NCI-H2196 (cell line): ENCODE results near the gene XIST.
A peak's percentile ranks its signal among the peaks of the same experiment; 100 is the strongest.
"Not testable (repeated sequence)": the region's sequence is repeated elsewhere in the genome, so short reads cannot be mapped to it uniquely, and the experiment has no call there.

ENCODE experiments used
- DNase-seq: peaks from one replicate; lab custom pipeline; 2025; ENCODE audit not compliant: unreplicated experiment; lab: John Stamatoyannopoulos, UW

Gene XIST

GRCh38 chrX:73852467-73852866 lies at the start of gene XIST:
Gene XIST (minus strand): TSS chrX:73852714.
- DNase-seq = no peak

- not testable (repeated sequence) for DNase-seq
These were observed 45.8 kb upstream of the XIST start for GRCh38 chrX:73898315-73898714.

DNA sequence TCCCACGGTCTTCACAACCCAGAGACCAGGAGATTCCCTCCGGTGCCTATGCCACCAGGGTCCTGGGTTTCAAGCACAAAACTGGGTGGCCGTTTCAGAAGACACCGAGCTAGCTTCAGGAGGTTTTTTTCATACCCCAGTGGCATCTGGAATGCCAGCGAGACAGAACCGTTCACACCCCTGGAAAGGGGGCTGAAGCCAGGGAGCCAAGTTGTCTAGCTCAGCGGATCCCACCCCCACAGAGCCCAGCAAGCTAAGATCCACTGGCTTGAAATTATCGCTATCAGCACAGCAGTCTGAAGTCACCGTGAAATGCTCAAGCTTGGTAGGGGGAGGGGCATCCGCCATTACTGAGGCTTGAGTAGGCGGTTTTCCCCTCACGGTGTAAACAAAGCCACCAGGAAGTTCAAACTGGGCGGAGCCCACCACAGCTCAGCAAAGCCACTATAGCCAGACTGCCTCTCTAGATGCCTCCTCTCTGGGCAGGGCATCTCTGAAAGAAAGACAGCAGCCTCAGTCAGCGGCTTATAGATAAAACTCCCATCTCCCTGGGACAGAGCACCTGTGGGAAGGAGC lies 40.1 kb upstream of the XIST start:
- DNase-seq = not testable (repeated sequence)

DNA sequence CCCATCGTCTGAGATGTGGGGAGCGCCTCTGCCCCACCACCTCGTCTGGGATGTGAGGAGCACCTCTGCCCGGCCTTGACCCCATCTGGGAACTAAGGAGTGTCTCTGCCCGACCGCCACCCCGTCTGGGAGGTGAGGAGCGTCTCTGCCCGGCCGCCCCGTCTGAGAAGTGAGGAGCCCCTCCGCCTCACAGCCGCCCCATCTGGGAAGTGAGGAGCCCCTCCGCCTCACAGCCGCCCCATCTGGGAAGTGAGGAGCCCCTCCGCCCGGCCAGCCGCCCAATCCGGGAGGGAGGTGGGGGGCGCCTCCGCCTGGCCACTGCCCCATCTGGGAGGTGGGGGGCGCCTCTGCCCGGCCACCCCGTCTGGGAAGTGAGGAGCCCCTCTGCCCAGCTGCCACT lies 29.7 kb upstream of the XIST start:
- DNase-seq = not testable (repeated sequence)

DNA sequence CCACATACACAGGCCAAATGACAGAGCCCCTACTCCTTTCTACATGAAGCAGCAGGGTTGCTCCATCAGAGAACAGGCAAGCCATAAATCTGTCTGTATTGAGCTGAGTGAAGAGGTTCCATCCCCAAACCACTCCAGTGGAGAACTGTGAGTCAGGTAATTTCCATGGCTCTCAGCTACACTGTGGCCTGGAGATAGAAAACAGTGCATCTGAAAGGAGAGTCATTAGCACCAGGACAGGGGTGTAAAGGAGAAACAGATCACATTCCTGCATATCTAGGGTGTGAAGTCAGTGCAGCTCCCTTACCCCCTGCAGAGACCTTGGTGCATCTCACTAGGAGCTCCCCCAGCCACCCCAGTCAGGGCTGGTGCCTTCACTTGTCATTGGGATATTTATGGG lies 25.2 kb upstream of the XIST start:
- no peak for DNase-seq

- DNase-seq = no peak
These were observed 24.4 kb upstream of the XIST start for GRCh38 chrX:73876911-73877310.

GRCh38 chrX:73868916-73869315 lies 16.4 kb upstream of the XIST start:
- DNase-seq = no peak

DNA sequence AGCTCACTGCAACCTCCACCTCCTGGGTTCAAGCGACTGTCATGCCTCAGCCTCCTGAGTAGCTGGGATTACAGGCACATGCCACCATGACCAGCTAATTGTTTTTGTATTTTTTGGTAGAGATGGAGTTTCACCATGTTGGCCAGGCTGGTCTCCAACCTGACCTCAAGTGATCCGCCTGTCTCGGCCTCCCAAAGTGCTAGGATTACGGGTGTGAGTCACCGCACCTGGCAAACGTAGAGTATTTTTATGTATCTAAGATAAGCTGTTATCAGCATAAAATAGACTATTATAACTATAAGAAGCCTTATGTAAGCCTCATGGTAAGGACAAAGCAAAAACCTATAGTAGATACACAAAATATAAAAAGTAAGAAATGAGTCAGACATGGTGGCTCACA lies 14.6 kb upstream of the XIST start:
- no peak for DNase-seq

GRCh38 chrX:73863852-73864251 lies 11.3 kb upstream of the XIST start:
- no peak for DNase-seq

GRCh38 chrX:73863268-73863667 lies 10.8 kb upstream of the XIST start:
- DNase-seq = no peak

- DNase-seq = no peak
These were observed 7.1 kb upstream of the XIST start for GRCh38 chrX:73859622-73860021.

DNA sequence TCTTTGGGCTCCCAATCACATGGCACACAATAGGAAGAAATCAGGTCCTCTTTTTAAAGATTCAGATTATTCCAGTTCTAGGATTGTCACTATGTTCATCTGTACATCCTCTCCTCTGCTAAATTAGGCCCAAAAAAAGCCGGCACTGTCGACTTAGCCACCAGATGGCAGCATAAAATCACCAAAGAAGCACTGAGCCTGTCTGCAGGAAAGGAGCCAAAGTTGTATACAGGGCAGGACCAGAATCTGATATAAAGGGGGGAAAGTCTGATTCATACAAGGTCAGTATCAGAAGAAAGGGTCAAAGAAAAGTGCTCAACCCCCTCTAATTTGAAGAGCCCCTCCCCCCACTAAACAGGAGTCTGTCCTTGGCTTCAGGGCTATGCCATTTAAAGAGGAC lies 3.0 kb upstream of the XIST start:
- DNase-seq = peak; percentile 53

- DNase-seq = no peak
These were observed 492 bp downstream of the XIST start for GRCh38 chrX:73852022-73852421.

DNA sequence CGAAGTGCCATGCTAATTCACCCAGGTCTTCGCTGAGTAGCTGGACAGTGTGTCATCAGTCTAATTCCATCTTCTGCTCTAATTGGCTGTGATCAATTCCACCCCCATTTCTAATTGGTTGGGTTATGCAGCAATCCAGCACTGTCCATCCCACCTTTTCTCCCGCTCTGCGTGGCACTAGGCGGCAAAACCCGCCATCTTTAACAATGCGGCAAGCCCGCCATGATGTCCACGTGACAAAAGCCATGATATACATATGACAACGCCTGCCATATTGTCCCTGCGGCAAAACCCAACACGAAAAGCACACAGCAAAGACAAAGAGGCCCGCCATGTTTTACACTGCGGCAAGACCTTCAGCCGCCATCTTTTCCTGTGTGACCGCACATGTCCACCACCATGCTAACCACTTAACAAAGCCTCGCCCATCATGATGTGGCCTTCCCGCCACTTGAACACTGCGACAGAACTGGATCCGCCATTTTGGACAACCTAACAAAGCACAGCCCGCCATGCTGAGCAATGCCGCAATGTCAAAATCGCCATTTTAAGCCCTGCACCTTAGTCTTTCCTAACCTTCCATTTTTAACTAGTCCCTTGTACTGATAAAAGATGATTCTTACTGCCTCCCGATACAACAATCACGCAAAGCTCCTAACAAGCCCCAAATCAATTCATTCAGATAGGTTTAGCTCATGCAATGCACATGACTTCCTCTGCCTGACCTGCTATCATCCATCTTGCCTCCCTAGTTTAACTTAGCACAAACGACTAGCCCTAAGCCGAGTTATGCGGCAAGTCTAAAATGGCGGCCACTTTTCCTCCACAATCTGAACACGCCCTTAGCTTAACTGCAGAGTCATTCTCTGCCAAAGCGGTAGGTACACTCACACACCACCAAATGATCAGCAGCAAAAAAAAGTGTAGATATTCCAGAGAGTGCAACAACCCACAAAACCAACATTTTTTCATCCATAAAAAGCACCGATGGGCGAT lies 1.2 kb downstream of the XIST start:
- DNase-seq = no peak

GRCh38 chrX:73850124-73851013 lies 2.1 kb downstream of the XIST start:
- DNase-seq = no peak

DNA sequence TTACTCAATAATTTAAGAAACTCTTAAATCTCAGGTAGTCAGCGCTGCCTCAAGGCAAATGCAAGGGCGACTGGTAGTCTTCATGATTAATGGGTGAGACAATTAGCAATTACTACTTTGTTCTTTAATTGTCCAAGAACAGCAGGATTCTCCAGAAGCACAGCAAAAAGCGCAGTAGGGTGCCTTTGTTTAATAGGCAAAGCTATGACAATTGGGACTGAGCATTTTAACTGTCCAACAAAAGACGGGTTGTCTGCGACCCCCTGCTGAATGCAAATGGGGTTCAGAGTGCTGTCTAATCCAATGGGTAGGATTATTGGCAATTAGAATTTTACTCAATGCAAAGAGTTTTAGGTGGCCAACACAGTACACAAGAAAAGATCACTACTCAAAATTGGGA lies 3.4 kb downstream of the XIST start:
- no peak for DNase-seq

GRCh38 chrX:73847991-73848390 lies 4.5 kb downstream of the XIST start:
- no peak for DNase-seq

DNA sequence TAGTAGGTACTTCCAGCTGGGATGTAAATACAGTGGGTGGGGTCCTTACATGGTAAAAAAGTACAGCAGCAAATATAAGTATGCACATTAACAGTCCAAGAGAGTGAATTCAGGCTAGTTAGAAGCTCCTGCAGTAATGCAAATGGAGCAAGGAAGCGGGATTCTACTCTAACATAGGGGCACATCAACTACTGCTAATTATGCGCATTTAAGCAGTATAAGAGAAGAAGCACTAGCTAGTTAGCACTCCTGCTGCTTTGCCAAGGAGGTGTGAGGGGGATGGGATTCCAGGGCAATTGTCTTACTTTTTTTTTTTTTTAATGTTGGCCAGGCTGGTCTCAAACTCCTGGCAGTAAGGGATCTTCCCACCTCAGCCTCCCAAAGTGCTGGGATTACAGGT lies 5.4 kb downstream of the XIST start:
- DNase-seq = no peak

DNA sequence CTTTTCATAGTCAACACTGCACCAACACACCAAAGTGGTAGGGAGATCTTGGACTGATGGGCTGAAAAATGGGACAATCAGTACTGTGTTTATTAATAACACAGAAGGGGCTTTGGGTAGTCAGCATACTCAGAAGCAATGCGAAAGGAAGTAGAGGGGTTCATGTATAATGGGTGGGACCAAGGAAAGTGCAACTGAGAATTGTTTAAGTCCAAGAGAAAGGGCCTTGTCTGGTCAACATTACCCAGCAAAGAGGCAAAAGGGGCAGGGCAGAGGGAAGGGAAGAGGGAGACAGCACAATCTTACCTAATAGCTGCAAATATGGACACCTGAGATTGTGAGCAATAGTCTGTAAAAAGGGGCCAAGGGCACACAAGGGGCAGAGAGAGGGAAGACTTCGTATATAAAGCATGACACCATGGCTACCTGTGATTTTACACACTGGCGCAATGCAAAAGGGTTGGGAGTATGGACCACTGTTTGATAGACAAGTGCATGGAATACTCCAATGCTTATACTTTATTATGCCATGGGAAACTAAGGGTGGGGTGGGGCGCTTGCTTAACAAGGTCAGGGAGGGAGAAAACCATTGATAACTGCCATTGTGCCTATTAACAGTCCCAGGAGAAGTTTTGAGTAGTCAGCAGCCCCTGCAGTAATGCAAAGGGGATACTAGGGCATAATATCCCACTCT lies 9.8 kb downstream of the XIST start:
- DNase-seq = no peak

GRCh38 chrX:73841337-73841736 lies 11.2 kb downstream of the XIST start:
- no peak for DNase-seq
